ENCODE measurements around the gene GMCL1. TPM values are rescaled to one million over a fixed set of nuclear protein-coding genes. Genes with fewer than 3 reads are reported as not detected.
"Not testable (repeated sequence)": the region's sequence is repeated elsewhere in the genome, so short reads cannot be mapped to it uniquely, and the experiment has no call there.

GMCL1 gene
- total and polyA plus RNA-seq, 2 experiments from 2014 or later, result 13.2 to 46.5 TPM

DNA sequence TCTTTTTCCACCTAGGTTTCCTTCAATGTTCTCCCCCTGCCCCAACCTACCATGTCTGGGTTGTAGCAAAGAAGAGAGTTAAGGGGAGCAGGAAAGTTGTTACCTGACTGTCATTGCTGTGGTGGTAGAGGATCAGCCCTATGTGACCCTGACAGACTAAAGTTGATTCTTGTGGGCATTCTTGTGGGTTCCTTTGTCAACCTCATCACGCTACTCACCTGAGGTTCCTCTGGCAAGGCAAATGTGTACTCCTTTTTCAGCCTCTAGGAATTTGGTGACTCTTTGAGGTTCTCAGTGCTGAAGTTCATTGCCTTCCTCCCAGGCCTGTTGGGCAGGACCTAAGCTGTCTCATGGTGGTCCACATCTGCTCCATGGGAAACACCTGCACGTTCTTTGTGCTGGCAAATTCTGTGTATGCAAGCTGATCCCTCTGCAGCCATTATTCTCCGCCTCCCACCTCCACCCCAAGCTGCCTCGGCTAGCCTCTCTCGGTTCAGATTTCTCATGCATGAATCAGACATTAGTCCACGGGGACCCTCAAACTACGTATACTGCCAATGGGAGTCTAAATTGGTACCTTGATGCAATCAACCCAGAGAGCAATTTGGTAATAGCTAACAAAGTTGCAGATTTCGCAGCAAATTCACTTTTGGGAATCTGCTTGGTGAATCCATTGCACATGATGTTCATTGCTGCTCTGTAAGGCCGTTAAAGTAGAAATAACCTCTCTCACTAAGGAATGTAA is 1.5 kb upstream of the GMCL1 start:
- Histone ChIP-seq H3K27ac (peak overlapping the region; percentile 98), H3K4me1 (ENCODE audit: low read depth) (peaks cover 14% of the 10 kb centered on the region), H3K9me3 (ENCODE audit: low read depth) (no peaks in the 10 kb centered on the region), H3K4me3 (no peak overlapping the region), H3K36me3 (no peaks in the 10 kb centered on the region), H3K27me3 (no peaks in the 10 kb centered on the region)
- TF ChIP-seq CTCF (IDR thresholded peaks at IDR 0.05; ENCODE audit: low read depth, low read length), result no peak
- DNase-seq (ENCODE audit: low read depth in 1 of 2, low spot score in 1 of 2), result peak in 1 of 2 donors; percentile 5

- H3K4me1 ChIP-seq (ENCODE audit: low read depth), result peaks cover 15% of the 10 kb centered on the region
- H3K9me3 ChIP-seq (ENCODE audit: low read depth), result no peaks in the 10 kb centered on the region
- H3K27ac ChIP-seq, result peak overlapping the region; percentile 98
- no peaks in the 10 kb centered on the region for H3K27me3 ChIP-seq
- no peak for TF ChIP-seq CTCF (IDR thresholded peaks at IDR 0.05; ENCODE audit: low read depth, low read length)
- H3K36me3 ChIP-seq, result no peaks in the 10 kb centered on the region
- H3K4me3 ChIP-seq, result peak overlapping the region; percentile 92
- DNase-seq (ENCODE audit: low read depth in 1 of 2, low spot score in 1 of 2), result peak in 1 of 2 donors; percentile 79
These were observed 563 bp upstream of the GMCL1 start for GRCh38 chr2:69828938-69829255.

- no peaks in the 10 kb centered on the region for H3K9me3 ChIP-seq (ENCODE audit: low read depth)
- peak overlapping the region; percentile 98 for H3K27ac ChIP-seq
- H3K4me3 ChIP-seq, result peak overlapping the region; percentile 92
- peaks cover 15% of the 10 kb centered on the region for H3K4me1 ChIP-seq (ENCODE audit: low read depth)
- DNase-seq (ENCODE audit: low read depth in 1 of 2, low spot score in 1 of 2), result peak; percentile 38 to 85
- no peaks in the 10 kb centered on the region for H3K27me3 ChIP-seq
- no peaks in the 10 kb centered on the region for H3K36me3 ChIP-seq
- TF ChIP-seq CTCF (IDR thresholded peaks at IDR 0.05; ENCODE audit: low read depth, low read length), result no peak
These were observed 815 bp downstream of the GMCL1 start for GRCh38 chr2:69830045-69830905.

DNA sequence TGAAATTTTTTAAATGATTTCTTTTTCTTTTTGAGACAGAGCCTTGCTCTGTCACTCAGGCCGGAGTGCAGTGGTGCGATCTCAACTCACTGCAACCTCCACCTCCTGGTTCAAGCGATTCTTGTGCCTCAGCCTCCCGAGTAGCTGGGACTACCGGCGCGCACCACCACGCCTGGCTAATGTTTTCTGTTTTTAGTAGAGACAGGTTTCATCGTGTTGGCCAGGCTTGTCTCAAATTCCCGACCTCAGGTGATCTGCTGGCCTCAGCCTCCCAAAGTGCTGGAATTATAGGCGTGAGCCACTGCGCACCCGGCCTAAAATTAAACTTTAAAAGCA is 1.4 kb downstream of the GMCL1 start:
- H3K9me3 ChIP-seq (ENCODE audit: low read depth); H3K36me3 ChIP-seq; H3K27me3 ChIP-seq; DNase-seq (ENCODE audit: low read depth in 1 of 2, low spot score in 1 of 2): not testable (repeated sequence)
- Histone ChIP-seq H3K4me1 (ENCODE audit: low read depth) (peaks cover 18% of the 10 kb centered on the region), H3K27ac (peak overlapping the region; percentile 98), H3K4me3 (peak overlapping the region; percentile 92)

- Histone ChIP-seq H3K4me3 (peak overlapping the region; percentile 92), H3K36me3 (no peaks in the 10 kb centered on the region), H3K9me3 (ENCODE audit: low read depth) (no peaks in the 10 kb centered on the region), H3K27me3 (no peaks in the 10 kb centered on the region), H3K27ac (peak overlapping the region; percentile 98), H3K4me1 (ENCODE audit: low read depth) (peaks cover 23% of the 10 kb centered on the region)
- no peak for DNase-seq (ENCODE audit: low read depth in 1 of 2, low spot score in 1 of 2)
- no peak for TF ChIP-seq CTCF (IDR thresholded peaks at IDR 0.05; ENCODE audit: low read depth, low read length)
These were observed 2.0 kb downstream of the GMCL1 start for GRCh38 chr2:69831354-69831905.

DNA sequence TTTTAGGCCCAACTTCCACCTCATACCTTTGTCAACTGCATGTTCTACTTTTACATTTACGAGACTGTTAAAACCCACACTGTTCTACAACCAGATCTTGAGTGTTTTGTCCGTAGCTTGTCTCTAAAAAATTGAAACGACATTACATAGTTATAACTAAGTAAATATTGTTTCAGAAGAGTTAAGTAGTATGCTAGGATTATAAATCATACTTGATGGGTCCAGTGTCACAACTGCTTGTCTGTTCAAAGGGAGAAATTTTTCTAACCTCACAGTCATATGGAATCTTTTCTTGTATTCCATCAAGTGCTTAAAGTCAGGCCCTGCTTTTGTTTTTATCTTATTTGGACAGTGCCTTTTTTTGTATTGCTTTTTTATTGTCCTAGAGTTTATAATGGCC is 4.3 kb downstream of the GMCL1 start:
- peaks cover 24% of the 10 kb centered on the region for H3K4me1 ChIP-seq (ENCODE audit: low read depth)
- no peak for TF ChIP-seq CTCF (IDR thresholded peaks at IDR 0.05; ENCODE audit: low read depth, low read length)
- H3K27me3 ChIP-seq, result no peaks in the 10 kb centered on the region
- H3K36me3 ChIP-seq, result no peaks in the 10 kb centered on the region
- no peak overlapping the region for H3K4me3 ChIP-seq
- no peaks in the 10 kb centered on the region for H3K9me3 ChIP-seq (ENCODE audit: low read depth)
- no peak overlapping the region for H3K27ac ChIP-seq
- DNase-seq (ENCODE audit: low read depth in 1 of 2, low spot score in 1 of 2), result no peak
